Measurements from ENCODE around the gene ADAMTSL3.

DNA sequence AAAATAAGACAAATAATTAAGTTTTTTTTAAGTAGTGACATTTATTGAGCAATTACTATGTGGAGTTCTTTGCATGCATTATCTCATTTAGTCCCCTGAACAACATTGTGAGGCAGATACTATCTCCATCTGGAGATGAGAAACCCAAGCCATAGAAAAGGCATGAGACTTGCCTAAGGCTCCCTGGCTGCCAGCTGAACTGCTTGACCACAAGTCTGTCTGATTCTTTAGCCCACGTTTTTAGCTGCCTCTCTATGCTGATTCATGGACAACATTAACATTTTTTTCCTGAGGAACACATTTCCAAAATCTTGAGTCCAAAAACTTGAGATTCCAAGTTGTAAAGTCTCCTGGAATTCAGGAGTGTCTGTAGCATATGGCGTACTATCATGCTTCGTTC, 318.1 kb downstream of the ADAMTSL3 start:
- TF ChIP-seq, protein P1, sequence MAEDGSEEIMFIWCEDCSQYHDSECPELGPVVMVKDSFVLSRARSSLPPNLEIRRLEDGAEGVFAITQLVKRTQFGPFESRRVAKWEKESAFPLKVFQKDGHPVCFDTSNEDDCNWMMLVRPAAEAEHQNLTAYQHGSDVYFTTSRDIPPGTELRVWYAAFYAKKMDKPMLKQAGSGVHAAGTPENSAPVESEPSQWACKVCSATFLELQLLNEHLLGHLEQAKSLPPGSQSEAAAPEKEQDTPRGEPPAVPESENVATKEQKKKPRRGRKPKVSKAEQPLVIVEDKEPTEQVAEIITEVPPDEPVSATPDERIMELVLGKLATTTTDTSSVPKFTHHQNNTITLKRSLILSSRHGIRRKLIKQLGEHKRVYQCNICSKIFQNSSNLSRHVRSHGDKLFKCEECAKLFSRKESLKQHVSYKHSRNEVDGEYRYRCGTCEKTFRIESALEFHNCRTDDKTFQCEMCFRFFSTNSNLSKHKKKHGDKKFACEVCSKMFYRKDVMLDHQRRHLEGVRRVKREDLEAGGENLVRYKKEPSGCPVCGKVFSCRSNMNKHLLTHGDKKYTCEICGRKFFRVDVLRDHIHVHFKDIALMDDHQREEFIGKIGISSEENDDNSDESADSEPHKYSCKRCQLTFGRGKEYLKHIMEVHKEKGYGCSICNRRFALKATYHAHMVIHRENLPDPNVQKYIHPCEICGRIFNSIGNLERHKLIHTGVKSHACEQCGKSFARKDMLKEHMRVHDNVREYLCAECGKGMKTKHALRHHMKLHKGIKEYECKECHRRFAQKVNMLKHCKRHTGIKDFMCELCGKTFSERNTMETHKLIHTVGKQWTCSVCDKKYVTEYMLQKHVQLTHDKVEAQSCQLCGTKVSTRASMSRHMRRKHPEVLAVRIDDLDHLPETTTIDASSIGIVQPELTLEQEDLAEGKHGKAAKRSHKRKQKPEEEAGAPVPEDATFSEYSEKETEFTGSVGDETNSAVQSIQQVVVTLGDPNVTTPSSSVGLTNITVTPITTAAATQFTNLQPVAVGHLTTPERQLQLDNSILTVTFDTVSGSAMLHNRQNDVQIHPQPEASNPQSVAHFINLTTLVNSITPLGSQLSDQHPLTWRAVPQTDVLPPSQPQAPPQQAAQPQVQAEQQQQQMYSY (CRISPR knock-in tag; IDR thresholded peaks at IDR 0.05), result no peak
- no peak for TF ChIP-seq CTCF (IDR thresholded peaks at IDR 0.05)
